H1 (cell line): Measurements from ENCODE around the gene MEI1. TPM values are rescaled to one million over a fixed set of nuclear protein-coding genes. Genes with fewer than 3 reads are reported as not detected.
A peak's percentile ranks its signal among the peaks of the same experiment; 100 is the strongest.

Source experiments
- CTCF ChIA-PET: fragments of 300-600 bp; sonication (Branson Sonifier 250); formaldehyde crosslinking; loops from one replicate; lab custom pipeline; 2021; ENCODE audit not compliant: partially characterized antibody; lab: Charles Lee
- POLR2A ChIA-PET: fragments of 300-600 bp; sonication (Branson Sonifier 250); formaldehyde crosslinking; loops from one replicate; lab custom pipeline; 2021; ENCODE audit warnings: inconsistent platforms; ENCODE audit not compliant: partially characterized antibody; lab: Charles Lee
- DNase-seq, 2 experiments: peaks; one replicate each; pipeline versions ENCODE4 v3.0.0 to v3.0.0-alpha.2; 2010 to 2022; ENCODE audit warnings: low spot score in 2 of 2, low read depth in 1 of 2, mixed read lengths in 1 of 2
- FAIRE-seq: peaks from 2 replicates; lab custom pipeline; 2011; peaks lifted over from hg19 to GRCh38; lab: Jason Lieb, UNC
- H2AFZ ChIP-seq: 2 replicates; pipeline ENCODE4 v1.8.1; 2012; ENCODE audit warnings: low read length, inconsistent platforms
- H2AK5ac ChIP-seq: 2 replicates; pipeline ENCODE4 v1.6.1; 2013; ENCODE audit warnings: low read depth, low read length
- H2BK120ac ChIP-seq: replicated peaks from 2 replicates; pipeline ENCODE3; 2013; ENCODE audit warnings: low read depth, low read length, inconsistent platforms
- H2BK12ac ChIP-seq: 2 replicates; pipeline ENCODE4 v1.6.1; 2013; ENCODE audit warnings: low read depth, low read length
- H2BK15ac ChIP-seq: 2 replicates; pipeline ENCODE4 v1.6.1; 2013; ENCODE audit warnings: low read length
- H2BK20ac ChIP-seq: 2 replicates; pipeline ENCODE4 v1.6.1; 2013; ENCODE audit warnings: low read length
- H2BK5ac ChIP-seq: 2 replicates; pipeline ENCODE4 v1.6.1; 2013; ENCODE audit warnings: low read depth, low read length
- H3K14ac ChIP-seq: 2 replicates; pipeline ENCODE4 v1.6.1; 2013; ENCODE audit warnings: inconsistent platforms; ENCODE audit not compliant: insufficient read length
- H3K18ac ChIP-seq: 2 replicates; pipeline ENCODE4 v1.6.1; 2013; ENCODE audit warnings: low read length; ENCODE audit errors: extremely low read depth
- H3K23ac ChIP-seq: 2 replicates; pipeline ENCODE4 v1.6.1; 2013; ENCODE audit warnings: inconsistent platforms; ENCODE audit not compliant: insufficient read length
- H3K23me2 ChIP-seq: 2 replicates; pipeline ENCODE4 v1.6.1; 2013; ENCODE audit warnings: low read depth, low read length
- H3K27ac ChIP-seq: 2 replicates; pipeline ENCODE4 v1.6.1; 2011; ENCODE audit warnings: low read depth, low read length, inconsistent platforms
- H3K27me3 ChIP-seq, 4 experiments: replicated peaks in 1 of 4; 1 replicate in 1 of 4; 2 replicates in 3 of 4; pipeline versions ENCODE4 v1.6.1 to v1.8.1; 2011 to 2013; ENCODE audit warnings: low read length in 3 of 4, mild to moderate bottlenecking in 3 of 4, inconsistent platforms in 2 of 4, mixed read lengths in 2 of 4, moderate library complexity in 1 of 4; ENCODE audit not compliant: control insufficient read depth in 3 of 4, insufficient read depth in 3 of 4; ENCODE audit errors: extremely low read depth in 1 of 4
- H3K36me3 ChIP-seq, 4 experiments: 2 replicates each; pipeline versions ENCODE4 v1.6.1 to v1.8.1; 2011 to 2013; ENCODE audit warnings: mild to moderate bottlenecking in 4 of 4, low read length in 3 of 4, moderate library complexity in 2 of 4, control low read depth in 1 of 4, inconsistent platforms in 1 of 4; ENCODE audit not compliant: insufficient read depth in 4 of 4, control insufficient read depth in 2 of 4
- H3K4ac ChIP-seq: replicated peaks from 2 replicates; pipeline ENCODE3; 2013; ENCODE audit warnings: low read length, low read depth, mixed read lengths, inconsistent platforms; ENCODE audit not compliant: insufficient read length
- H3K4me1 ChIP-seq, 4 experiments: replicated peaks in 1 of 4; 1 replicate in 1 of 4; 2 replicates in 3 of 4; pipeline versions ENCODE4 v1.6.1 to v1.8.1; 2011 to 2013; ENCODE audit warnings: low read length in 3 of 4, inconsistent platforms in 2 of 4, mixed read lengths in 1 of 4; ENCODE audit not compliant: insufficient read depth in 4 of 4, control insufficient read depth in 3 of 4
- H3K4me2 ChIP-seq, 2 experiments: 2 replicates each; pipeline versions ENCODE4 v1.6.1 to v1.8.1; 2011 to 2013; ENCODE audit warnings: low read depth in 2 of 2, low read length in 2 of 2, control low read depth in 1 of 2, inconsistent platforms in 1 of 2, mild to moderate bottlenecking in 1 of 2; ENCODE audit not compliant: insufficient read depth in 1 of 2
- H3K4me3 ChIP-seq, 4 experiments: fragments of 200-600, 300-600 bp in 1 of 4; sonication (generic), shearing (Covaris generic), sonication (Bioruptor Twin) in 1 of 4; 2 replicates each; pipeline versions ENCODE4 v1.5.1 to v1.8.1; 2011 to 2016; ENCODE audit warnings: low read length in 4 of 4, low read depth in 3 of 4, control low read depth in 2 of 4, inconsistent platforms in 2 of 4, mild to moderate bottlenecking in 2 of 4, mixed read lengths in 1 of 4, moderate library complexity in 1 of 4; ENCODE audit not compliant: insufficient read depth in 2 of 4; ENCODE audit errors: extremely low read depth in 1 of 4
- H3K56ac ChIP-seq: replicated peaks from 2 replicates; pipeline ENCODE3; 2013; ENCODE audit warnings: low read depth, mild to moderate bottlenecking, mixed read lengths, low read length, inconsistent platforms; ENCODE audit not compliant: insufficient read length
- H3K79me1 ChIP-seq: 2 replicates; pipeline ENCODE4 v1.6.1; 2013; ENCODE audit warnings: low read depth, low read length, control low read depth
- H3K79me2 ChIP-seq, 2 experiments: 2 replicates each; pipeline versions ENCODE4 v1.6.1 to v1.8.1; 2012 to 2013; ENCODE audit warnings: low read length in 2 of 2, mild to moderate bottlenecking in 2 of 2, inconsistent platforms in 1 of 2; ENCODE audit not compliant: insufficient read depth in 2 of 2, control insufficient read depth in 1 of 2
- H3K9ac ChIP-seq, 4 experiments: replicated peaks in 1 of 4; 1 replicate in 1 of 4; 2 replicates in 3 of 4; pipeline versions ENCODE4 v1.6.1 to v1.8.1; 2011 to 2013; ENCODE audit warnings: low read depth in 3 of 4, low read length in 3 of 4, control low read depth in 2 of 4, mild to moderate bottlenecking in 2 of 4, moderate library complexity in 2 of 4, inconsistent platforms in 1 of 4; ENCODE audit errors: extremely low read depth in 1 of 4
- H3K9me3 ChIP-seq, 2 experiments: 2 replicates each; pipeline versions ENCODE4 v1.6.1 to v1.8.1; 2012 to 2013; ENCODE audit warnings: mild to moderate bottlenecking in 2 of 2, moderate library complexity in 2 of 2, control low read depth in 1 of 2, inconsistent platforms in 1 of 2, low read depth in 1 of 2, low read length in 1 of 2, mixed read lengths in 1 of 2; ENCODE audit not compliant: insufficient read depth in 2 of 2
- H4K20me1 ChIP-seq, 2 experiments: replicated peaks in 1 of 2; 2 replicates each; pipeline versions ENCODE3 to v1.8.1; 2011 to 2013; ENCODE audit warnings: inconsistent platforms in 2 of 2, low read length in 2 of 2, mild to moderate bottlenecking in 1 of 2; ENCODE audit not compliant: insufficient read depth in 2 of 2, control insufficient read depth in 1 of 2
- H4K5ac ChIP-seq: 2 replicates; pipeline ENCODE4 v1.6.1; 2013; ENCODE audit warnings: low read length, low read depth, mixed read lengths, inconsistent platforms; ENCODE audit not compliant: insufficient read length
- H4K8ac ChIP-seq: 2 replicates; pipeline ENCODE4 v1.8.0; 2013; ENCODE audit warnings: mild to moderate bottlenecking, moderate library complexity, low read length, inconsistent platforms; ENCODE audit not compliant: insufficient read depth; ENCODE audit errors: extremely low read depth
- H4K91ac ChIP-seq: replicated peaks from 2 replicates; pipeline ENCODE3; 2013; ENCODE audit warnings: low read length, mixed read lengths, inconsistent platforms; ENCODE audit not compliant: insufficient read length
- BACH1 ChIP-seq: IDR thresholded peaks from 2 replicates; pipeline ENCODE4 v1.6.1; 2012; ENCODE audit warnings: low read length, improper control_type of control experiment
- BRCA1 ChIP-seq: IDR thresholded peaks from 2 replicates; pipeline ENCODE4 v1.6.1; 2012; ENCODE audit warnings: low read depth, low read length, improper control_type of control experiment
- CBX5 ChIP-seq: fragments of 300-800, 300-1000 bp; sonication (generic); IDR thresholded peaks from 2 replicates; pipeline ENCODE4 v1.7.1; 2016; ENCODE audit warnings: antibody characterized with exemption, low read length, low read depth
- CHD1 ChIP-seq: IDR thresholded peaks from 2 replicates; pipeline ENCODE4 v1.6.1; 2012; ENCODE audit warnings: low read depth, low read length, improper control_type of control experiment
- CHD2 ChIP-seq: IDR thresholded peaks from 2 replicates; pipeline ENCODE4 v1.6.1; 2012; ENCODE audit warnings: low read length, improper control_type of control experiment
- CTBP2 ChIP-seq: IDR thresholded peaks from 2 replicates; pipeline ENCODE4 v1.7.0; 2011; ENCODE audit warnings: borderline replicate concordance, mild to moderate bottlenecking, moderate library complexity, mixed read lengths, low read length; ENCODE audit not compliant: insufficient read depth, insufficient read length
- EP300 ChIP-seq, 2 experiments: IDR thresholded peaks; 1 replicate in 1 of 2; 2 replicates in 1 of 2; pipeline ENCODE4 v1.6.1; 2011 to 2012; ENCODE audit warnings: low read depth in 2 of 2, low read length in 2 of 2, mild to moderate bottlenecking in 2 of 2, borderline replicate concordance in 1 of 2, inconsistent platforms in 1 of 2, moderate library complexity in 1 of 2
- EZH2 ChIP-seq: fragments of 200-600 bp; sonication (generic); IDR thresholded peaks from 2 replicates; pipeline ENCODE4 v1.7.1; 2012; ENCODE audit warnings: low read depth, mild to moderate bottlenecking, moderate library complexity, low read length, inconsistent platforms; ENCODE audit not compliant: severe bottlenecking
- FOSL1 ChIP-seq: IDR thresholded peaks from 2 replicates; pipeline ENCODE4 v1.6.1; 2011; ENCODE audit warnings: mild to moderate bottlenecking, low read depth, low read length, moderate library complexity; ENCODE audit not compliant: insufficient read depth
- HDAC6 ChIP-seq: IDR thresholded peaks from one replicate; pipeline ENCODE4 v1.7.1; 2012; ENCODE audit warnings: low read depth, mild to moderate bottlenecking, inconsistent platforms, low read length, moderate library complexity
- MAX ChIP-seq: IDR thresholded peaks from 2 replicates; pipeline ENCODE4 v1.6.1; 2012; ENCODE audit warnings: inconsistent platforms
- SRF ChIP-seq: IDR thresholded peaks from 2 replicates; pipeline ENCODE4 v1.6.1; 2011; ENCODE audit warnings: mild to moderate bottlenecking, low read depth, low read length, moderate library complexity
- TAF7 ChIP-seq: optimal IDR thresholded peaks from 2 replicates; pipeline ENCODE3; 2011; ENCODE audit warnings: low read depth, mild to moderate bottlenecking, inconsistent platforms, low read length, moderate library complexity, borderline replicate concordance
- TBP ChIP-seq: IDR thresholded peaks from 2 replicates; pipeline ENCODE4 v1.6.1; 2011; ENCODE audit warnings: low read depth, low read length, improper control_type of control experiment
- YY1 ChIP-seq: IDR thresholded peaks from 2 replicates; pipeline ENCODE4 v1.6.1; 2011; ENCODE audit warnings: low read depth, mild to moderate bottlenecking, low read length
- WGBS, 2 experiments: shearing (Covaris generic) in 1 of 2; methylation state at CpG; one replicate each; pipeline versions ENCODE4 v1.1.6 to v1.1.7; 2013 to 2015; ENCODE audit warnings: low lambda C conversion rate in 2 of 2, mixed read lengths in 2 of 2, inconsistent platforms in 1 of 2, low coverage in 1 of 2, missing lambda C conversion rate in 1 of 2; ENCODE audit not compliant: insufficient replicate concordance in 2 of 2, insufficient coverage in 1 of 2, insufficient read length in 1 of 2; ENCODE audit errors: extremely low coverage in 1 of 2, missing lambda C conversion rate in 1 of 2; 5-methylcytosine and 5-hydroxymethylcytosine counted together
- polyA plus RNA-seq, 7 experiments: library from polyadenylated mRNA; depleted of rRNA in 3 of 7; stranded (reverse) in 5 of 7; unstranded in 2 of 7; fragments of >200 nt in 5 of 7; fragments of 200-250 nt in 2 of 7; gene quantifications; 1 replicate in 5 of 7; 2 replicates in 1 of 7; 4 replicates in 1 of 7; pipeline versions ENCODE4 v1.2.1 to v1.2.3, GENCODE V29; 2011 to 2013; ENCODE audit warnings: missing spikeins in 2 of 7, mixed read lengths in 2 of 7
- total RNA-seq: library from RNA; stranded (reverse); fragmentation: NEBNext Ultra II Directional; extraction: Animal tissue kit (Norgen Biotek cat#: 25700); gene quantifications from 2 replicates; pipeline ENCODE4 v1.2.1, GENCODE V29; 2021

The MEI1 gene
- total and polyA plus RNA-seq, 2 of the 8 experiments (the other 6 are each of a cell fraction or from before 2014, with no cell fraction given) = 0.27 to 0.54 TPM

GRCh38 chr22:41776381-41776780 lies 77.1 kb downstream of the MEI1 start:
- CTCF ChIA-PET = interaction anchor here (1.0 to 4.2 kb wide), 6 partner anchors 10 to 243 kb away, joined by 3 to 22 read pairs (median 6); no protein-coding TSS in a partner anchor
- no peaks in the 10 kb centered on the region for H4K20me1 ChIP-seq
- DNase-seq = no peak
- H3K36me3 ChIP-seq = no peaks in the 10 kb centered on the region
- no peaks in the 10 kb centered on the region for H3K4me1 ChIP-seq
- H3K79me2 ChIP-seq = no peaks in the 10 kb centered on the region
- no peak overlapping the region for H2BK15ac ChIP-seq
- H2BK120ac ChIP-seq = no peak overlapping the region
- no peaks in the 10 kb centered on the region for H3K23me2 ChIP-seq
- no peaks in the 10 kb centered on the region for H3K79me1 ChIP-seq
- no peak overlapping the region for H2AK5ac ChIP-seq
- H3K4me3 ChIP-seq = no peak overlapping the region
- H3K4ac ChIP-seq = no peak overlapping the region
- H3K14ac ChIP-seq = no peak overlapping the region
- no peak overlapping the region for H3K9ac ChIP-seq
- no peaks in the 10 kb centered on the region for H3K9me3 ChIP-seq
- no peak overlapping the region for H4K5ac ChIP-seq
- H3K23ac ChIP-seq = no peak overlapping the region
- no peak overlapping the region for H3K56ac ChIP-seq
- H3K18ac ChIP-seq = no peak overlapping the region
- no peak for FAIRE-seq
- no peak overlapping the region for H4K8ac ChIP-seq
- peak overlapping the region; percentile 5; the same call in 1 of the 2 replicates for H2BK12ac ChIP-seq
- H3K4me2 ChIP-seq = no peak overlapping the region
- no peak overlapping the region for H3K27ac ChIP-seq
- POLR2A ChIA-PET = interaction anchor here (3.1 kb wide), 1 partner anchor 24 kb away, joined by 10 read pairs; the partner anchor contains the start of gene CCDC134
- WGBS, 2 experiments = 92% methylated on average over 3 of the region's 3 CpGs; no CpG with 5 or more reads in 1 of the 2 experiments
- H3K27me3 ChIP-seq = no peaks in the 10 kb centered on the region
- no peak overlapping the region for H2BK20ac ChIP-seq
- no peak overlapping the region for H4K91ac ChIP-seq
- H2AFZ ChIP-seq = peak overlapping the region; percentile 93
- no peak overlapping the region for H2BK5ac ChIP-seq
- TF ChIP-seq CBX5 (no peak), TBP (no peak), SRF (no peak), CHD2 (no peak), CHD1 (no peak), CTBP2 (no peak), EP300 (IDR thresholded peaks at IDR 0.05; ENCODE audit: borderline replicate concordance in 1 of 2, low read depth in 2 of 2, low read length in 2 of 2) (no peak), HDAC6 (no peak), FOSL1 (no peak), BRCA1 (no peak), BACH1 (no peak), TAF7 (no peak), YY1 (no peak), MAX (no peak), EZH2 (no peak)
